ENCODE data around the gene DHRS12. TPM values are rescaled to one million over a fixed set of nuclear protein-coding genes. Genes with fewer than 3 reads are reported as not detected.

The DHRS12 gene
- total RNA-seq, 1 experiment from 2014 or later = 8.8 TPM

GRCh38 chr13:51833980-51834379 lies 30.0 kb upstream of the DHRS12 start:
- no peak overlapping the region for H4K91ac ChIP-seq (ENCODE audit: insufficient read length, low read depth, low read length)
- no peak overlapping the region for H2BK5ac ChIP-seq (ENCODE audit: insufficient read length, low read length)
- H3K36me3 Mint-ChIP-seq (ENCODE audit: insufficient read depth in 1 of 3, low read depth in 3 of 3) = no peaks in the 10 kb centered on the region
- no peak overlapping the region for H3K23ac ChIP-seq (ENCODE audit: insufficient read length, low read depth, low read length)
- H3K79me1 ChIP-seq (ENCODE audit: insufficient read depth, low read depth, low read length, poor library complexity, severe bottlenecking) = no peaks in the 10 kb centered on the region
- WGBS (ENCODE audit: extremely low coverage, insufficient read length, low lambda C conversion rate) = no CpG with 5 or more reads among the region's 10 CpGs
- no peak overlapping the region for H3T11ph ChIP-seq (ENCODE audit: low read length)
- H3K79me2 ChIP-seq (ENCODE audit: insufficient read depth, low read length) = no peaks in the 10 kb centered on the region
- H4K20me1 ChIP-seq (ENCODE audit: control insufficient read depth, insufficient read depth, insufficient read length) = no peaks in the 10 kb centered on the region
- no peak overlapping the region for H3K4ac ChIP-seq (ENCODE audit: low read depth, low read length)
- no peak overlapping the region for H2BK12ac ChIP-seq (ENCODE audit: insufficient read length, low read depth, low read length)
- H3K4me2 ChIP-seq (ENCODE audit: insufficient read depth, insufficient read length, low read length) = no peak overlapping the region
- H2BK120ac ChIP-seq (ENCODE audit: low read depth, low read length, poor library complexity, severe bottlenecking) = no peak overlapping the region
- H3K4me1 ChIP-seq (ENCODE audit: insufficient read depth, low read length) = no peaks in the 10 kb centered on the region
- no peaks in the 10 kb centered on the region for H3K23me2 ChIP-seq (ENCODE audit: insufficient read length, low read depth, low read length, poor library complexity, severe bottlenecking)
- no peak overlapping the region for H4K8ac ChIP-seq (replicated peaks; ENCODE audit: insufficient read length, low read depth, low read length)
- peaks cover 9 to 12% of the 10 kb centered on the region in 2 experiments for H3K4me1 Mint-ChIP-seq
- no peak overlapping the region for H4K5ac ChIP-seq (ENCODE audit: insufficient read length, low read depth, low read length)
- H3K9me3 Mint-ChIP-seq = no peaks in the 10 kb centered on the region
- no peak overlapping the region for H3K4me3 Mint-ChIP-seq
- no peaks in the 10 kb centered on the region for H3K9me3 ChIP-seq (ENCODE audit: control insufficient read depth, low read depth, low read length)
- H2AK5ac ChIP-seq (ENCODE audit: insufficient read length, low read length) = no peak overlapping the region
- H3K18ac ChIP-seq (ENCODE audit: insufficient read length, low read depth, low read length) = no peak overlapping the region
- H3K14ac ChIP-seq (ENCODE audit: insufficient read depth, low read length) = no peak overlapping the region
- H3K56ac ChIP-seq (ENCODE audit: insufficient read length, low read depth, low read length) = no peak overlapping the region
- TF ChIP-seq CTCF (conservative IDR thresholded peaks at IDR 0.05) = no peak
- no peaks in the 10 kb centered on the region for H3K27me3 ChIP-seq (ENCODE audit: insufficient read depth, low read length)
- no peaks in the 10 kb centered on the region; the same call in 1 of the 2 replicates for H3K27me3 Mint-ChIP-seq (ENCODE audit: low read depth)
- no peak overlapping the region for H2AFZ ChIP-seq (ENCODE audit: low read length)
- no peak overlapping the region for H2BK15ac ChIP-seq (ENCODE audit: low read depth, low read length)
- H3K27ac Mint-ChIP-seq = no peak overlapping the region
- no peak overlapping the region for H3K27ac ChIP-seq (ENCODE audit: insufficient read length, low read depth, low read length)
- DNase-seq = peak; percentile 7
- H3K9ac ChIP-seq (ENCODE audit: extremely low read depth, insufficient read length, low read length) = no peak overlapping the region
- H2BK20ac ChIP-seq (ENCODE audit: low read depth, low read length, poor library complexity, severe bottlenecking) = no peak overlapping the region
